Endothelial cell of hepatic sinusoid (primary cell): ENCODE measurements around the gene IL17RC.
"Not testable (repeated sequence)": the region's sequence is repeated elsewhere in the genome, so short reads cannot be mapped to it uniquely, and the experiment has no call there.

Experiments
- in situ Hi-C: cut with HindIII; loops from 2 replicates; pipeline ENCODE4 v1.10.0; 2017; ENCODE audit warnings: low sequenced_read_pairs

The IL17RC gene

GRCh38 chr3:9891072-9891622 lies 25.8 kb upstream of the IL17RC start:
- in situ Hi-C loops = no loop called here

GRCh38 chr3:9893739-9894138 lies 23.2 kb upstream of the IL17RC start:
- in situ Hi-C loops = no loop called here

- in situ Hi-C loops = not testable (repeated sequence)
These were observed 21.2 kb upstream of the IL17RC start for GRCh38 chr3:9895715-9896114.

GRCh38 chr3:9896755-9897407 lies 20.0 kb upstream of the IL17RC start:
- in situ Hi-C loops = not testable (repeated sequence)

- in situ Hi-C loops = no loop called here
These were observed 19.2 kb upstream of the IL17RC start for GRCh38 chr3:9897408-9898372.

- in situ Hi-C loops = no loop called here
These were observed 18.2 kb upstream of the IL17RC start for GRCh38 chr3:9898467-9899241.

- in situ Hi-C loops = no loop called here
These were observed 17.6 kb upstream of the IL17RC start for GRCh38 chr3:9899289-9899791.

GRCh38 chr3:9900965-9901415 lies 15.9 kb upstream of the IL17RC start:
- in situ Hi-C loops = loop anchor here (5.0 kb wide), 1 partner anchor 49 kb away; no protein-coding TSS in a partner anchor

- in situ Hi-C loops = loop anchor here (5.0 kb wide), 1 partner anchor 50 kb away; no protein-coding TSS in a partner anchor
These were observed 14.9 kb upstream of the IL17RC start for GRCh38 chr3:9901967-9902366.

- in situ Hi-C loops = loop anchor here (5.0 kb wide), 1 partner anchor 50 kb away; no protein-coding TSS in a partner anchor
These were observed 14.3 kb upstream of the IL17RC start, which contains the start of gene IL17RE for GRCh38 chr3:9902372-9903237. TSS of gene IL17RE (plus strand) at chr3:9902848. CDS start at chr3:9902933, 85 bp downstream.

- in situ Hi-C loops = loop anchor here (5.0 kb wide), 1 partner anchor 51 kb away; no protein-coding TSS in a partner anchor
These were observed 13.7 kb upstream of the IL17RC start for GRCh38 chr3:9903238-9903624.

- in situ Hi-C loops = loop anchor here (5.0 kb wide), 1 partner anchor 52 kb away; no protein-coding TSS in a partner anchor
These were observed 13.0 kb upstream of the IL17RC start for GRCh38 chr3:9903904-9904303.

GRCh38 chr3:9906480-9906879 lies 10.4 kb upstream of the IL17RC start:
- in situ Hi-C loops = no loop called here

GRCh38 chr3:9908286-9908685 lies 8.6 kb upstream of the IL17RC start:
- in situ Hi-C loops = no loop called here

GRCh38 chr3:9909221-9910013 lies 7.5 kb upstream of the IL17RC start:
- in situ Hi-C loops = no loop called here

GRCh38 chr3:9911863-9912262 lies 5.0 kb upstream of the IL17RC start:
- in situ Hi-C loops = no loop called here

GRCh38 chr3:9912294-9912935 lies 4.5 kb upstream of the IL17RC start:
- in situ Hi-C loops = no loop called here

GRCh38 chr3:9913601-9914000 lies 3.3 kb upstream of the IL17RC start:
- in situ Hi-C loops = no loop called here
